Lower leg skin (tissue), 3 donors: ENCODE measurements around the gene PMEL.

Source experiments
- POLR2A ChIP-seq, 2 donors: fragments of 450-650 bp; IDR thresholded peaks; one replicate each; pipeline ENCODE4 v1.6.1; 2016 to 2017; ENCODE audit warnings: antibody characterized with exemption in 2 of 2, mild to moderate bottlenecking in 1 of 2, moderate library complexity in 1 of 2
- TF ChIP-seq, protein P1 (sequence below), 3 donors: fragments of 450-650 bp; IDR thresholded peaks; one replicate each; pipeline ENCODE4 v1.5.1; 2016; ENCODE audit warnings: antibody characterized with exemption in 3 of 3, mild to moderate bottlenecking in 3 of 3, moderate library complexity in 2 of 3

GRCh38 chr12:55965240-55965639 is 602 bp downstream of the PMEL start:
- no peak for TF ChIP-seq POLR2A (IDR thresholded peaks at IDR 0.05)
- TF ChIP-seq, protein P1, sequence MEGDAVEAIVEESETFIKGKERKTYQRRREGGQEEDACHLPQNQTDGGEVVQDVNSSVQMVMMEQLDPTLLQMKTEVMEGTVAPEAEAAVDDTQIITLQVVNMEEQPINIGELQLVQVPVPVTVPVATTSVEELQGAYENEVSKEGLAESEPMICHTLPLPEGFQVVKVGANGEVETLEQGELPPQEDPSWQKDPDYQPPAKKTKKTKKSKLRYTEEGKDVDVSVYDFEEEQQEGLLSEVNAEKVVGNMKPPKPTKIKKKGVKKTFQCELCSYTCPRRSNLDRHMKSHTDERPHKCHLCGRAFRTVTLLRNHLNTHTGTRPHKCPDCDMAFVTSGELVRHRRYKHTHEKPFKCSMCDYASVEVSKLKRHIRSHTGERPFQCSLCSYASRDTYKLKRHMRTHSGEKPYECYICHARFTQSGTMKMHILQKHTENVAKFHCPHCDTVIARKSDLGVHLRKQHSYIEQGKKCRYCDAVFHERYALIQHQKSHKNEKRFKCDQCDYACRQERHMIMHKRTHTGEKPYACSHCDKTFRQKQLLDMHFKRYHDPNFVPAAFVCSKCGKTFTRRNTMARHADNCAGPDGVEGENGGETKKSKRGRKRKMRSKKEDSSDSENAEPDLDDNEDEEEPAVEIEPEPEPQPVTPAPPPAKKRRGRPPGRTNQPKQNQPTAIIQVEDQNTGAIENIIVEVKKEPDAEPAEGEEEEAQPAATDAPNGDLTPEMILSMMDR (IDR thresholded peaks at IDR 0.05), result no peak
